ENCODE results near the gene LGR4.

GRCh38 chr11:27513389-27513788 lies 40.8 kb upstream of the LGR4 start:
- TF ChIP-seq TAF1 (IDR thresholded peaks at IDR 0.05; ENCODE audit: low read depth, low read length) (no peak), POLR2AphosphoS5 (IDR thresholded peaks at IDR 0.05; ENCODE audit: low read depth, low read length) (no peak), POLR2A (IDR thresholded peaks at IDR 0.05; ENCODE audit: low read depth, low read length) (no peak), SPI1 (IDR thresholded peaks at IDR 0.05; ENCODE audit: low read depth, low read length) (no peak), POU2F2 (IDR thresholded peaks at IDR 0.05; ENCODE audit: low read depth, low read length) (no peak), PAX5 (IDR thresholded peaks at IDR 0.05; ENCODE audit: insufficient read depth, low read length, severe bottlenecking) (no peak)
